RWPE1 (cell line): Measurements from ENCODE around the gene CHORDC1.
A peak's percentile ranks its signal among the peaks of the same experiment; 100 is the strongest.

ENCODE experiments used
- CTCF ChIA-PET: fragments of 350-600 bp; sonication (Branson Sonifier 250); formaldehyde crosslinking; extraction: SDS; loops from one replicate; lab custom pipeline; 2021; lab: Yijun Ruan, JAX
- POLR2A ChIA-PET: fragments of 400-600 bp; formaldehyde crosslinking; extraction: SDS; loops from one replicate; lab custom pipeline; 2020; ENCODE audit warnings: antibody characterized with exemption; ENCODE audit not compliant: low non-redundant PET; lab: Yijun Ruan, JAX
- DNase-seq: peaks from one replicate; pipeline ENCODE4 v3.0.0; 2012; ENCODE audit warnings: low spot score
- H3K27ac ChIP-seq: fragments of 450-650 bp; 2 replicates; pipeline ENCODE4 v1.5.1; 2017
- TF ChIP-seq, protein P1 (sequence below): fragments of 450-650 bp; conservative IDR thresholded peaks from 2 replicates; pipeline ENCODE4 v1.5.1; 2017; ENCODE audit warnings: low read depth, mild to moderate bottlenecking

CHORDC1 gene

DNA sequence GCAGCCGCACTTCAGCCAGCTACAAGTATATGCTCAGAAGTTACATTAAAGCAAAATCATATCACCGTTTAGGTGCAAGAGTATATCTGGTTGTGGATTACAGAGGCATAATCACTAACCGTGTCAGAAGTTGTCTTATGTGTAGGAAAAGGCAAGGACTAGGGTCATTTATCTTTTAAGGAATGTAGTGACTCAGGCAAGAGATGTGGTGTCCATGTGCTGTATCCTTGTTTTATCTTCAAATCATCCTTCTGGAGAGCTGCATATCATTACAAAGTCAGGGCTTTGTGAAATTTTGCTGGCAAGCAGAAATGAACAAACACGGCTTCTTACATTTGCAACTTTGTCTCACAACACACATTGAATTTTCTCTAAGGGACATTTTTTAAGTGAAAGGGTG lies 12.7 kb upstream of the CHORDC1 start:
- no peak for DNase-seq
- CTCF ChIA-PET = no interaction called here
- POLR2A ChIA-PET = no interaction called here
- TF ChIP-seq, protein P1, sequence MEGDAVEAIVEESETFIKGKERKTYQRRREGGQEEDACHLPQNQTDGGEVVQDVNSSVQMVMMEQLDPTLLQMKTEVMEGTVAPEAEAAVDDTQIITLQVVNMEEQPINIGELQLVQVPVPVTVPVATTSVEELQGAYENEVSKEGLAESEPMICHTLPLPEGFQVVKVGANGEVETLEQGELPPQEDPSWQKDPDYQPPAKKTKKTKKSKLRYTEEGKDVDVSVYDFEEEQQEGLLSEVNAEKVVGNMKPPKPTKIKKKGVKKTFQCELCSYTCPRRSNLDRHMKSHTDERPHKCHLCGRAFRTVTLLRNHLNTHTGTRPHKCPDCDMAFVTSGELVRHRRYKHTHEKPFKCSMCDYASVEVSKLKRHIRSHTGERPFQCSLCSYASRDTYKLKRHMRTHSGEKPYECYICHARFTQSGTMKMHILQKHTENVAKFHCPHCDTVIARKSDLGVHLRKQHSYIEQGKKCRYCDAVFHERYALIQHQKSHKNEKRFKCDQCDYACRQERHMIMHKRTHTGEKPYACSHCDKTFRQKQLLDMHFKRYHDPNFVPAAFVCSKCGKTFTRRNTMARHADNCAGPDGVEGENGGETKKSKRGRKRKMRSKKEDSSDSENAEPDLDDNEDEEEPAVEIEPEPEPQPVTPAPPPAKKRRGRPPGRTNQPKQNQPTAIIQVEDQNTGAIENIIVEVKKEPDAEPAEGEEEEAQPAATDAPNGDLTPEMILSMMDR = no peak
- H3K27ac ChIP-seq = no peak overlapping the region

DNA sequence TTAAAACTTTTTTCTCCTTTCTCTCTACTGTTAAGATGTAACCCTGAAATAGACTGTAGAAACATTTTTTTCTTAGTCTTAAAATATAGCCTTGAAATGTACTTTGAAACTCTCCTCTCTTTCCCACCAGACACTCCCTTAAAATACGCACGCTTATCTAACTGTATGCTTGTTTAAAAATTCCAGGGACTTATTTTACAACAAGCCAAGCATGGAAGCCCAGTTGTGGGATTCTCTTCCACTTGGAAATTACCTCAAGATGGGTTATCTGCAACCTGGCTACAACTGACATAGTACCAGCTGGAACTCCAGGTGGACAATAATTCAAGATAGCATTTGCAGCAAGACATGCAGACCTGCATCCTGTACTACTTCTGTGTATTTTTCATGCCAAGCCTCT lies 12.1 kb upstream of the CHORDC1 start:
- CTCF ChIA-PET = no interaction called here
- POLR2A ChIA-PET = no interaction called here
- no peak overlapping the region for H3K27ac ChIP-seq
- DNase-seq = no peak
- TF ChIP-seq, protein P1 = no peak

DNA sequence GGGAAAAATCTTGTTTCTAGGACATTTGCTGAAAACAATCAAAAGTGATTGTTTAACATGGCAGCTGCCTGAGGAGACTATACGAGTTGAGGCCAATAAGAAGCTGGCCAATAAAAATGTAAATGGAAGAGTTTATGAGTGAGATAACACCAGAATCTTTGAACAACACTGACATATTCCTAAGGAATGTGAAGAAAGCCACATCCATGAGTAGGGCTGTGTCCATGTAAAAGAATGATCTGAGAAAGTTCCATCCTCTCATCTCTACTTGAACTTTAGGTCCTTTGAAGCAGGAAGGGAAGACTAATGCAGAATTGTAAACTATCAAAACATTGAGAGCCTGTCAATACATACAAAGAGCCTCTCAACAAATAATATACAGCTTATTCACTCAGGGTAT lies 6.9 kb upstream of the CHORDC1 start:
- POLR2A ChIA-PET = no interaction called here
- CTCF ChIA-PET = interaction anchor here (0.6 kb wide), 2 partner anchors 52 to 928 kb away, joined by 3 to 5 read pairs; no protein-coding TSS in a partner anchor
- TF ChIP-seq, protein P1 = no peak
- no peak overlapping the region for H3K27ac ChIP-seq
- no peak for DNase-seq

DNA sequence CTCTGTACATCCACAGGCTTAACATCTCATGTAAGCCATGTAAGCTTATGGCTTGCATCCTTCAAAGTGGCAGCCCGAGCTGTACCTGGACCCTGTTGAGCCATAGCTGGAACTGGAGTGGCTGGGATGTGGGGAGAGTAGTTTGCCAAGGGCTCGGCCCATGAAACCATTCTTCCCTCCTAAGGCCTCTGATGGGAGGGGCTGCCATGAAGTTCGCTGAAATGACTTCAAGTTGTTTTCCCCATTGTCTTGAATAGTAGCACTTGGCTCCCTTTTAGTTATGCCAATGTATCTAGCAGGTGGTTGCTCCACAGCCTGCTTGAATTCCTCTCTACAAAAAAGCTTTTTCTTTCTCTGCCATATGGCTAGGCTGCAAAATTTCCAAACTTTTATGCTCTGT lies 5.2 kb upstream of the CHORDC1 start:
- no peak overlapping the region for H3K27ac ChIP-seq
- TF ChIP-seq, protein P1 = no peak
- no peak for DNase-seq
- POLR2A ChIA-PET = no interaction called here
- CTCF ChIA-PET = interaction anchor here (0.6 kb wide), 1 partner anchor 180 kb away, joined by 5 read pairs; no protein-coding TSS in a partner anchor

DNA sequence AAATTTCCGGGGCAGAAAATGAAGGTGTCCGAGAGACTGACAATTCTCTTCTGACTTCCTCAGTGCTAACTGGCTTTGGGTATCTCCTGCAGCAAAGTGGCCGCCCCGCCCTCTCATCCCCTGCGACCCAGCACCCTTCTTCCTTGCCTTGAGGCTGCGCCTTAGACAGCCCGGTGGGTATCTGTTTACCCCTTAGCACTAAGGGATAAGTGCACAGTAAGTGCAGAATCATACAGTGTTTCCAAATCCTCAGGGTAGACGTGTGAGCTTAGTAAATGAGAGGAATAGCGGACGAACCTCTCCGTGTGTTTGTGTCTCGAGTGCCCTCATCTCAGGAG lies 368 bp upstream of the CHORDC1 start:
- no peak for DNase-seq
- ChIA-PET POLR2A (no interaction called here), CTCF (no interaction called here)
- peak overlapping the region; percentile 81 for H3K27ac ChIP-seq
- TF ChIP-seq, protein P1 = no peak

DNA sequence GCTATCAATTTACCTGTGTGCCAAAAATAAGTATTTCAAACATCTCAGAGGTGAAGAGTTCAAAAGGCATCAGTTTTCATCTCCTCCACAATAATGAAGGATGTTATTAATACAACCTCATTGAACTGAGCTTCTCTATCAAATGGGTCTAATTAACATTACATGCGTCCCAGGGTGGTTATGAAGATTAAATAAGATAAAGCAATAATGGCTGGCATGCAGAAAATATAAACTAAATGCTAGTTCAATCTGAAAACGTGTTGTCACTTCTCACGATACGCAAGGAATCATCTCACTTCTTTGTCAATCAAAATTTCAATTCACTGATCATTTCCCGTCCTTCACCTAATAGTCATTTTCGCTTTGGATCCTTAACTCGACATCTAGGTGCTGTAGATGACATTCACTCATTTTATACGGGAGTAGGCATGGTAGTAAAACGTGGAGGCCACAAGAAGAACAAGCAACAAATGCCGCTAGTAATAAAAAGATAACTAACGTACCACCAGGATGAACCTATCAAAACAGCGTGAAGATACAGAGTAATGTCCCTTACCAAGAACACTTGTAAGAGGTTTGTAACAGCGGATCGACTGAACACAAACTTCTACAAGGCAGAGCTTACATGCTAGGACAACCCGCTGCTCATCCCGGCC lies 918 bp downstream of the CHORDC1 start:
- TF ChIP-seq, protein P1 = no peak
- POLR2A ChIA-PET = no interaction called here
- CTCF ChIA-PET = no interaction called here
- peak; percentile 5 for DNase-seq
- H3K27ac ChIP-seq = peak overlapping the region; percentile 81
